ENCODE measurements around the gene PTBP3. TPM values are rescaled to one million over a fixed set of nuclear protein-coding genes. Genes with fewer than 3 reads are reported as not detected.

The PTBP3 gene
- total RNA-seq, 1 experiment from 2014 or later = 23.2 TPM

DNA sequence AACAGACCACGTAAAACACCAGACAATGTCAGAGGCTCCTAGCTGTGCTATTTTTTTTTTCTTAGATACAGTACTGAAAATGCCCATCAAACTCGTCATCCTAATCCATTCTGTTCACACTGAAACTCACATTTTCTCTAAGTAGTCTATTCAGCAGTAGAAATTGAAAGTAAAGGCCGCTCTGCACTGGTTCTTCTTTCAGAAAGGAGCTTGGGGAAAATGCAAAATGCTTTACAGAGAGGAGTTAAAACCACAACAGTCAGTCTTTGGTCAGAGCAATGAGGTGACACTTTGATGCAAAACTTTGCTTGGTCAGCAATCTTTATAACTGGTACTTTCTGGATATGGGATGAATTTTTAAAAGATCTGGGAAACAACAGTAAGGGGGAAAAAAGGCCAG, 114.5 kb downstream of the PTBP3 start:
- no peaks in the 10 kb centered on the region for H3K4me1 ChIP-seq (ENCODE audit: insufficient read depth, low read length)
- ATAC-seq (no peak), DNase-seq (no peak)
- CTCF ChIA-PET = interaction anchor here (0.6 kb wide), 1 partner anchor 26 kb away, joined by 4 read pairs; no protein-coding TSS in a partner anchor
- no peak overlapping the region for H3K4me2 ChIP-seq (ENCODE audit: low read length)
- intact Hi-C loops (cut with micrococcal nuclease) = no loop called here
- H3F3A ChIP-seq (ENCODE audit: low read length, unreplicated experiment) = no peaks in the 10 kb centered on the region
- no peaks in the 10 kb centered on the region for H4K20me1 ChIP-seq (ENCODE audit: low read length)
- no TSS peak for BruUV-seq (replicated peaks)
- H3K27me3 ChIP-seq (ENCODE audit: low read length) = no peaks in the 10 kb centered on the region
- H3K36me3 ChIP-seq (ENCODE audit: low read depth, low read length) = peaks cover 10% of the 10 kb centered on the region; the same call in 1 of the 2 replicates
- H3K9me2 ChIP-seq (replicated peaks; ENCODE audit: low read length) = no peaks in the 10 kb centered on the region
- H3K27ac ChIP-seq (ENCODE audit: low read length) = no peak overlapping the region
- H3K4me3 ChIP-seq (ENCODE audit: low read length) = no peak overlapping the region
- TF ChIP-seq EZH2 (IDR thresholded peaks at IDR 0.05; ENCODE audit: low read length, unreplicated experiment) (no peak), EZH2phosphoT487 (IDR thresholded peaks at IDR 0.05; ENCODE audit: borderline replicate concordance, low read length) (no peak)
- TF ChIP-seq, protein P1, sequence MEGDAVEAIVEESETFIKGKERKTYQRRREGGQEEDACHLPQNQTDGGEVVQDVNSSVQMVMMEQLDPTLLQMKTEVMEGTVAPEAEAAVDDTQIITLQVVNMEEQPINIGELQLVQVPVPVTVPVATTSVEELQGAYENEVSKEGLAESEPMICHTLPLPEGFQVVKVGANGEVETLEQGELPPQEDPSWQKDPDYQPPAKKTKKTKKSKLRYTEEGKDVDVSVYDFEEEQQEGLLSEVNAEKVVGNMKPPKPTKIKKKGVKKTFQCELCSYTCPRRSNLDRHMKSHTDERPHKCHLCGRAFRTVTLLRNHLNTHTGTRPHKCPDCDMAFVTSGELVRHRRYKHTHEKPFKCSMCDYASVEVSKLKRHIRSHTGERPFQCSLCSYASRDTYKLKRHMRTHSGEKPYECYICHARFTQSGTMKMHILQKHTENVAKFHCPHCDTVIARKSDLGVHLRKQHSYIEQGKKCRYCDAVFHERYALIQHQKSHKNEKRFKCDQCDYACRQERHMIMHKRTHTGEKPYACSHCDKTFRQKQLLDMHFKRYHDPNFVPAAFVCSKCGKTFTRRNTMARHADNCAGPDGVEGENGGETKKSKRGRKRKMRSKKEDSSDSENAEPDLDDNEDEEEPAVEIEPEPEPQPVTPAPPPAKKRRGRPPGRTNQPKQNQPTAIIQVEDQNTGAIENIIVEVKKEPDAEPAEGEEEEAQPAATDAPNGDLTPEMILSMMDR (conservative IDR thresholded peaks at IDR 0.05; ENCODE audit: low read depth, low read length) = no peak
- POLR2A ChIA-PET (ENCODE audit: unreplicated experiment) = no interaction called here
- H3K9me3 ChIP-seq (ENCODE audit: low read length) = no peaks in the 10 kb centered on the region
- no peak overlapping the region for H3K9ac ChIP-seq (ENCODE audit: low read length)
- H2AFZ ChIP-seq (ENCODE audit: low read length) = no peak overlapping the region
- no peaks in the 10 kb centered on the region for H3K79me2 ChIP-seq (ENCODE audit: low read length)

DNA sequence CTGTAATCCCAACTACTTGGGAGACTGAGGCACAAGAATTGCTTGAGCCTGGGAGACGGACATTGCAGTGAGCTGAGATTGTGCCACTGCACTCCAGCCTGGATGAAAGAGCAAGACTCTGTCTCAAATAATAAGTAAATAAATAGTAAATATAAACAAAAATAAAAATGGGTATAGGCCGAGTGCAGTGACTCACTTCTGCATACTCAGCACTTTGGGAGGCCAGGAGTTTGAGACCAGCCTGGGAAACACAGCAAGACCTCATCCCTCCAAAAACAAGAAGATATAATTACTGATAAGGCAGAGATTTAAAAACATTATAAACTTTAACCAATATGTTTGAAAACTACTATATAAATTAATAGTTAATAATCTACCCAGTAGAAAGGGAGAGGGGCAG, 120.5 kb downstream of the PTBP3 start:
- BruUV-seq (replicated peaks) = no TSS peak
- DNase-seq (no peak), ATAC-seq (no peak)
- intact Hi-C loops (cut with micrococcal nuclease) = no loop called here
- Histone ChIP-seq H4K20me1 (ENCODE audit: low read length) (no peaks in the 10 kb centered on the region), H3K9me2 (replicated peaks; ENCODE audit: low read length) (no peaks in the 10 kb centered on the region), H2AFZ (ENCODE audit: low read length) (no peak overlapping the region), H3F3A (ENCODE audit: low read length, unreplicated experiment) (no peaks in the 10 kb centered on the region), H3K27me3 (ENCODE audit: low read length) (no peaks in the 10 kb centered on the region), H3K9me3 (ENCODE audit: low read length) (no peaks in the 10 kb centered on the region), H3K4me2 (ENCODE audit: low read length) (no peak overlapping the region), H3K9ac (ENCODE audit: low read length) (no peak overlapping the region), H3K4me3 (ENCODE audit: low read length) (no peak overlapping the region), H3K4me1 (ENCODE audit: insufficient read depth, low read length) (no peaks in the 10 kb centered on the region), H3K27ac (ENCODE audit: low read length) (no peak overlapping the region), H3K79me2 (ENCODE audit: low read length) (no peaks in the 10 kb centered on the region), H3K36me3 (ENCODE audit: low read depth, low read length) (peaks cover 10% of the 10 kb centered on the region)
- ChIA-PET POLR2A (ENCODE audit: unreplicated experiment) (no interaction called here), CTCF (no interaction called here)
- TF ChIP-seq EZH2 (IDR thresholded peaks at IDR 0.05; ENCODE audit: low read length, unreplicated experiment) = no peak
- TF ChIP-seq, protein P1 (conservative IDR thresholded peaks at IDR 0.05; ENCODE audit: low read depth, low read length) = no peak
- no peak for TF ChIP-seq EZH2phosphoT487 (IDR thresholded peaks at IDR 0.05; ENCODE audit: borderline replicate concordance, low read length)

DNA sequence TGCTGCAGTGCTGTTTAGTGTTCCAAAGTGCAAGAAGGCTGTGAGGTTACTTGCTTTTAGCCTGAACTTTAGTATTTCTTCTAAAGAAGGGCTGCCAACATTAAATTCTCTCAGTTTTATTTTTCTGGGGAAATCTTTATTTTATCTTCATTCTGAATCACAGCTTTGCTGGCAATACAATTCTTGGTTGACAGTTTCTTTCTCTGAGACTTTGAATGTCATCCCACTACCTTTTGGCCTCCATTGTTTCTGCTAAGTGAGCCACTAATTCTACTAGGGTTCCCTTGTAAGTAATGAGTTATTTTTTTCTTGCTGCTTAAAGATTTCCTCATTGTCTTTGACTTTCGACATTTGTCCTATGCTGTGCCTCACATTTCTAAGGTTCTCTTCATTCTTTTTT, 126.0 kb downstream of the PTBP3 start:
- CTCF ChIA-PET = no interaction called here

More for the DNA sequence above, 126.0 kb downstream of the PTBP3 start:
- Histone ChIP-seq H3K9me3 (ENCODE audit: low read length) (no peaks in the 10 kb centered on the region), H3K36me3 (ENCODE audit: low read depth, low read length) (peaks cover 13% of the 10 kb centered on the region), H3K4me2 (ENCODE audit: low read length) (no peak overlapping the region), H4K20me1 (ENCODE audit: low read length) (no peaks in the 10 kb centered on the region), H3F3A (ENCODE audit: low read length, unreplicated experiment) (no peaks in the 10 kb centered on the region), H3K27ac (ENCODE audit: low read length) (no peak overlapping the region), H3K9me2 (replicated peaks; ENCODE audit: low read length) (no peaks in the 10 kb centered on the region), H3K9ac (ENCODE audit: low read length) (no peak overlapping the region), H3K4me1 (ENCODE audit: insufficient read depth, low read length) (peaks cover 12% of the 10 kb centered on the region), H3K4me3 (ENCODE audit: low read length) (no peak overlapping the region), H3K79me2 (ENCODE audit: low read length) (no peaks in the 10 kb centered on the region), H3K27me3 (ENCODE audit: low read length) (no peaks in the 10 kb centered on the region), H2AFZ (ENCODE audit: low read length) (no peak overlapping the region)
- intact Hi-C loops (cut with micrococcal nuclease) = no loop called here
- TF ChIP-seq EZH2 (IDR thresholded peaks at IDR 0.05; ENCODE audit: low read length, unreplicated experiment) (no peak), EZH2phosphoT487 (IDR thresholded peaks at IDR 0.05; ENCODE audit: borderline replicate concordance, low read length) (no peak)
- TF ChIP-seq, protein P1 (conservative IDR thresholded peaks at IDR 0.05; ENCODE audit: low read depth, low read length) = no peak
- DNase-seq (no peak), ATAC-seq (no peak)
- BruUV-seq (replicated peaks) = no TSS peak
- POLR2A ChIA-PET (ENCODE audit: unreplicated experiment) = no interaction called here

All from PC-3 (cell line).